Lower leg skin (tissue), 4 donors: ENCODE data around the gene CHCHD10. TPM values are rescaled to one million over a fixed set of nuclear protein-coding genes. Genes with fewer than 3 reads are reported as not detected.

Experiments
- DNase-seq, 2 donors: peaks; one replicate each; pipeline ENCODE4 v3.0.0-alpha.2; 2019; ENCODE audit warnings: low spot score in 2 of 2
- H3K4me3 ChIP-seq: fragments of 200-600 bp; sonication (generic); 2 replicates; pipeline ENCODE4 v1.5.1; 2017; ENCODE audit warnings: mild to moderate bottlenecking, low read depth; ENCODE audit not compliant: poor library complexity, severe bottlenecking
- POLR2A ChIP-seq, 2 donors: fragments of 450-650 bp; IDR thresholded peaks; one replicate each; pipeline ENCODE4 v1.6.1; 2016 to 2017; ENCODE audit warnings: antibody characterized with exemption in 2 of 2, mild to moderate bottlenecking in 1 of 2, moderate library complexity in 1 of 2
- WGBS, 2 donors: methylation state at CpG; one replicate each; pipeline ENCODE4 v1.1.5; 2018; 5-methylcytosine and 5-hydroxymethylcytosine counted together
- intact Hi-C: fragments of 100-400 bp; cut with DNase I; formaldehyde crosslinking; loops from one replicate; pipeline ENCODE4 v1.15.0; 2023; ENCODE audit warnings: low total_unique reads
- total RNA-seq, 4 donors: library from RNA; depleted of rRNA; stranded (reverse); fragments of >200 nt; gene quantifications; one replicate each; pipeline ENCODE4 v1.1.0, GENCODE V29; 2016
- TF ChIP-seq, protein P1 (sequence below), 3 donors: fragments of 450-650 bp; IDR thresholded peaks; one replicate each; pipeline ENCODE4 v1.5.1; 2016; ENCODE audit warnings: antibody characterized with exemption in 3 of 3, mild to moderate bottlenecking in 3 of 3, moderate library complexity in 2 of 3

Gene CHCHD10
- total RNA-seq, 4 donors from 2014 or later, result 3.8 to 28.3 (median 11.4) TPM

DNA sequence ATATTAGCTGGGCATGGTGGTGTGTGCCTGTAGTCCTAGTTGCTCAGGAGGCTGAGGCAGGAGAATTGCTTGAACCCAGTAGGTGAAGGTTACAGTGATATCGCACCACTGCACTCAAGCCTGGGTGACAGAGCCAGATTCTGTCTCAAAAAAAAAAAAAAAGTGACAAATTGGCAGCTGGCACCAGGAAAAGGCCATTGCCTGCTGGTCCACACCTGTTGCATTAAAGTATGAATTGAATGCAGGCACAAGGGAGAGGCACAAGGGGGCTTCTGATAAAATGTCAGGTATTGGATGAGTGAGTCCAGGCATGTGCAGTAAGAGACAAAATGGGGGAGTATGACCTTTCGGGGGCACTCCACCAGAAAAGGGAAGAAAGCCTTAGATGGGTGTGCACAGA, 45.0 kb downstream of the CHCHD10 start:
- intact Hi-C loops, result no loop called here
- WGBS, 2 donors, result 90 to 95% methylated on average over 2 of the region's 2 CpGs
- DNase-seq, result no peak
- TF ChIP-seq POLR2A (IDR thresholded peaks at IDR 0.05), result no peak
- TF ChIP-seq, protein P1, sequence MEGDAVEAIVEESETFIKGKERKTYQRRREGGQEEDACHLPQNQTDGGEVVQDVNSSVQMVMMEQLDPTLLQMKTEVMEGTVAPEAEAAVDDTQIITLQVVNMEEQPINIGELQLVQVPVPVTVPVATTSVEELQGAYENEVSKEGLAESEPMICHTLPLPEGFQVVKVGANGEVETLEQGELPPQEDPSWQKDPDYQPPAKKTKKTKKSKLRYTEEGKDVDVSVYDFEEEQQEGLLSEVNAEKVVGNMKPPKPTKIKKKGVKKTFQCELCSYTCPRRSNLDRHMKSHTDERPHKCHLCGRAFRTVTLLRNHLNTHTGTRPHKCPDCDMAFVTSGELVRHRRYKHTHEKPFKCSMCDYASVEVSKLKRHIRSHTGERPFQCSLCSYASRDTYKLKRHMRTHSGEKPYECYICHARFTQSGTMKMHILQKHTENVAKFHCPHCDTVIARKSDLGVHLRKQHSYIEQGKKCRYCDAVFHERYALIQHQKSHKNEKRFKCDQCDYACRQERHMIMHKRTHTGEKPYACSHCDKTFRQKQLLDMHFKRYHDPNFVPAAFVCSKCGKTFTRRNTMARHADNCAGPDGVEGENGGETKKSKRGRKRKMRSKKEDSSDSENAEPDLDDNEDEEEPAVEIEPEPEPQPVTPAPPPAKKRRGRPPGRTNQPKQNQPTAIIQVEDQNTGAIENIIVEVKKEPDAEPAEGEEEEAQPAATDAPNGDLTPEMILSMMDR (IDR thresholded peaks at IDR 0.05), result no peak
- no peak overlapping the region for H3K4me3 ChIP-seq

DNA sequence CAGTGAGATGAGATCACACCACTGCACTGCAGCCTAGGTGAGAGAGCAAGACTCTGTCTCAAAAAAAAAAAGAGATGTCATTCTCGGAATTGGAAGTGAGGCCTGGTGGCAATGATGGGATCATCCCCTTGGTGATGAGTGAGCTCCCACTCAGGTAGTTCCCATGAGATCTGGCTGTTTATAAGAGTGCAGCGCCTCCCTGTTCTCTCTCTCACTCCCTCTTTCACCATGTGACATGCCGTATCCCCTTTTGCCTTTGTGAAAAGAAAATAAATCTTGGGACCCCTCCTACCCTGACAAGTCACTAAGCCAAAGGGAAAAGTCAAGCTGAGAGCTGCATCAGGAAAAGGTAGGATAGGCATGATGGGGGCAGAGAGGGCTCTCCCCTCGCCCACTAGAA, 45.6 kb downstream of the CHCHD10 start:
- 61 to 87% methylated on average over 4 of the region's 4 CpGs for WGBS, 2 donors
- no peak for DNase-seq
- no peak overlapping the region for H3K4me3 ChIP-seq
- intact Hi-C loops, result no loop called here
- TF ChIP-seq POLR2A (IDR thresholded peaks at IDR 0.05), result no peak
- TF ChIP-seq, protein P1 (IDR thresholded peaks at IDR 0.05), result no peak

DNA sequence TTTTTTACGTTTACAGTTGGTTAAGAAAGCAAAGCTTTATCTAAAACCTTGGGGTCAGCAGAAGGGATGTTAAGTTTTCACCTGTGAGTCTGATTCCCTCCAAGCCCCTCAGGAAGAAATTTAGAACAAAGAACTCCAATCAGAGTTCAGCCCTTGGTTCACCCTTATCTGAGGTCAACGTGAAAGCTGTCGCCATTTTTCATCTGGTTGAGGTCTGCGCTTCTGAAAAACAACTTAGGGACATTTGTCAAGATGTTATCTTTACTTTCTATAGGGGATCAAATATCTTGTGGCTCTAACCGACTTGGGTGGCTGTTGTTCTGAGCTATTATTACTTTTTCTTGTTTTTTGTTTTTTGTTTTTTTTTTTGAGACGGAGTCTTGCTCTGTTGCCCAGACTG, 46.9 kb downstream of the CHCHD10 start:
- H3K4me3 ChIP-seq, result no peak overlapping the region
- DNase-seq, result no peak
- 77 to 82% methylated on average over 6 of the region's 6 CpGs for whole genome bisulfite sequencing, 2 donors
- TF ChIP-seq POLR2A (IDR thresholded peaks at IDR 0.05), result no peak
- TF ChIP-seq, protein P1 (IDR thresholded peaks at IDR 0.05), result no peak
- intact Hi-C loops, result no loop called here

DNA sequence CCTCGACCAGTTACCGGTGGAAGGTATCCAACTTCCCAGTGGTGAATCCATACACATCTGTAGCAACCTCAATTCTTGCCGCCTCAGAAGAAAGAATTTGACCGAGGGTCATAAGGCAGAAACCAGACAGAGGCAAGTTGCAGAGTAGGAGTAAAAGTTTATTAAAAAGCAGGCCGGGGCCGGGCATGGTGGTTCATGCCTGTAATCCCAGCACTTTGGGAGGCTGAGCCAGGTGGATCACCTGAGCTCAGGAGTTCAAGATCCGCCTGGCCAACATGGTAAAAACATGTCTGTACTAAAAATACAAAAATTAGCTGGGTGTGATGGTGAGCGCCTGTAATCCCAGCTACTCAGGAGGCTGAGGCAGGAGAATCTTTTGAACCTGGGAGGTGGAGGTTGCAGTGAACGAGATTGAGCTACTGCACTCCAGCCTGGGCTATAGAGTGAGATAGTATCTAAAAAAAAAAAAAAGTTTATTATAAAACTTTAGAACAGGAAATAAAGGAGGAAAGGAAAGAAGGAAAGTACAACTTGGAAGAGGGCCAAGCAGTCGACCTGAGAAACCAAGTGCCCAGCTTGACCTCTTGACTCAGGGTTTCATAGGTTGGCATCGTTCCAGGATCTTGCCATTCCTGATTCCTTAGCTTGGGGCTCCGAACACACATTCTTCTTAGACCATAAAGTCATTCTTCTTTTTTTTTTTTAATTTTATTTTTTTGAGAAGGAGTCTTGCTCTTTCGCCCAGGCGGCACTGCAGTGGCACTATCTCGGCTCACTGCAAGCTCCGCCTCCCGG, 49.2 kb downstream of the CHCHD10 start:
- no peak for TF ChIP-seq POLR2A (IDR thresholded peaks at IDR 0.05)
- TF ChIP-seq, protein P1 (IDR thresholded peaks at IDR 0.05), result no peak
- H3K4me3 ChIP-seq, result no peak overlapping the region
- WGBS, 2 donors, result 83 to 86% methylated on average over 17 of the region's 17 CpGs
- intact Hi-C loops, result no loop called here
- DNase-seq, result no peak

DNA sequence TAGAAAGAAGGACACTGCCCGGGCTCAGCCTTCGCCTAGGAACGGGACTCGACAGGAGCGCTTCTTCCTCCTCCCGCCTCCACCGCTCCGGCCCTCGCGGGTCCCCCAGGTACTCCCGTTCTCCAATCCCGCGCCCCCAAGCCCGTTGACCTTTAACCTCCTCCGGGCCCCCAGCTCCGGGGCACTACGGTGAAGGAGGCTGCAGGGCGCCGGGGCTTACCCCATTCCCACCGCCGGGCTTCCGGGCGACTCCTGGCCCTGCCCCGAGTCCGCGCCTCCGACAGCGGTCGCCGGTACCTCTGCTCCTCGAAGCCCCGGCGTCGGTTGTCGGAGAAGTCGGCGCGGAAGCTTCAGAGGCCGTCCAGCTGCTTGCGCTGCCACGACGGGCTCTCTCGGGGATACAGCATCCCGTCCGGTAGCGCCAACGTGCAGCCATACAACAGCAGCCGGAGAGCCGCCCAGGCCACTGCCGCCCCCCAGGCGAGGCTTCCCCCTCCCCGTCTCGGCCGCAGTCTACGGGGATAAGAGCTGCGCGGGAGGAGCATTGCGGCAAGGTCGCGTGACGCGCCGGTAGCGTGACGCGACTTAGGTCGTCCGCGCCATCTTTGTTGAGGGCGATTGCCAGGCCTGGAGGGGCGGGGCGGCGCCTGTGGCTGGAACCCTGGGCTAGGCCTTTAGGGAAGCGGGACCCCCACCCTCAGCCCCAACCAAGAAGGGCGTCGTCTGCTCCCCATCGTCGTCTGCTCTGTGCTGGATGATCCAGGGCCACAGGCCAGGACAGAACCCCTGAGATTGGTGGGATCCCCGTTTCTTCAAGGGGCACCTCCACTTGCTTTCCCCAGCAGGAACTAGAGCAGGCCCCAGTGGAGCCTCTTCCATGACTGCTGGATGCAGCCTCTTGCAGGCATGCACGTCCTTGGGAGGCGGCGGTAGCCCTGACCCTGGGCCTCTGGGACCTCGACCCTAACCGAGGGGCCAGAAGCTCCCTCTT, 50.7 kb downstream of the CHCHD10 start:
- TF ChIP-seq, protein P1 (IDR thresholded peaks at IDR 0.05), result no peak
- TF ChIP-seq POLR2A (IDR thresholded peaks at IDR 0.05), result no peak
- peak overlapping the region; percentile 96 for H3K4me3 ChIP-seq
- intact Hi-C loops, result no loop called here
- WGBS, 2 donors, result 5% methylated on average over 44 to 56 of the region's 84 CpGs
- DNase-seq, result peak; percentile 64 to 96

Other genes with a start within 250 kb of the CHCHD10 start
- not detected for gene IGLL1, start 187.7 kb downstream of the CHCHD10 start, total RNA-seq
- under 1 TPM in 1 of 4 donors, not detected in 3; 0.75 TPM for gene DRICH1, start 135.7 kb downstream of the CHCHD10 start, total RNA-seq
- under 1 TPM in 1 of 4 donors, not detected in 3; 0.39 TPM for gene RGL4, start 77.0 kb downstream of the CHCHD10 start, total RNA-seq
- gene ZNF70, start 16.9 kb downstream of the CHCHD10 start, total RNA-seq, result 1 to 10 TPM in 3 of 4 donors, under 1 TPM in 1; 0.63 to 3.2 (median 2.0) TPM
- gene VPREB3, start 13.5 kb downstream of the CHCHD10 start, total RNA-seq, result not detected
- not detected for gene C22orf15, start 5.0 kb downstream of the CHCHD10 start, total RNA-seq
- 1 to 10 TPM in 3 of 4 donors, under 1 TPM in 1; 0.51 to 2.7 (median 1.9) TPM for gene MMP11, start 4.9 kb upstream of the CHCHD10 start, total RNA-seq
- 10 to 100 TPM; 52.2 to 61.6 (median 55.2) TPM for gene SMARCB1, start 19.0 kb upstream of the CHCHD10 start, total RNA-seq
- under 1 TPM; 0.21 to 0.49 (median 0.33) TPM for gene DERL3, start 71.0 kb upstream of the CHCHD10 start, total RNA-seq
- gene SLC2A11, start 89.9 kb upstream of the CHCHD10 start, total RNA-seq, result 10 to 100 TPM in 1 of 4 donors, 1 to 10 TPM in 3; 5.0 to 11.1 (median 8.6) TPM
- 100 to 1,000 TPM; 156 to 362 (median 318) TPM for gene MIF, start 126.4 kb upstream of the CHCHD10 start, total RNA-seq
- 10 to 100 TPM in 2 of 4 donors, 1 to 10 TPM in 1, not detected in 1; 2.4 to 14.3 (median 11.6) TPM for gene GSTT2B, start 193.2 kb upstream of the CHCHD10 start, total RNA-seq
- 1 to 10 TPM in 2 of 4 donors, not detected in 2; 2.7 to 3.1 TPM for gene DDTL, start 198.9 kb upstream of the CHCHD10 start, total RNA-seq
- 100 to 1,000 TPM in 3 of 4 donors, 10 to 100 TPM in 1; 97.0 to 133 (median 118) TPM for gene DDT, start 206.5 kb upstream of the CHCHD10 start, total RNA-seq
- gene GSTT2, start 212.2 kb upstream of the CHCHD10 start, total RNA-seq, result 1 to 10 TPM in 1 of 4 donors, under 1 TPM in 1, not detected in 2; 0.88 to 1.4 TPM
- not detected for gene GSTT4, start 237.5 kb upstream of the CHCHD10 start, total RNA-seq
- gene CABIN1, start 243.3 kb upstream of the CHCHD10 start, total RNA-seq, result 10 to 100 TPM; 16.9 to 43.0 (median 32.9) TPM